ENCODE data around the gene CGB2. TPM values are rescaled to one million over a fixed set of nuclear protein-coding genes. Genes with fewer than 3 reads are reported as not detected.

Gene CGB2
- total and polyA plus RNA-seq, 2 of the 13 experiments (the other 11 are each of a cell fraction or from before 2014, with no cell fraction given) = not detected

DNA sequence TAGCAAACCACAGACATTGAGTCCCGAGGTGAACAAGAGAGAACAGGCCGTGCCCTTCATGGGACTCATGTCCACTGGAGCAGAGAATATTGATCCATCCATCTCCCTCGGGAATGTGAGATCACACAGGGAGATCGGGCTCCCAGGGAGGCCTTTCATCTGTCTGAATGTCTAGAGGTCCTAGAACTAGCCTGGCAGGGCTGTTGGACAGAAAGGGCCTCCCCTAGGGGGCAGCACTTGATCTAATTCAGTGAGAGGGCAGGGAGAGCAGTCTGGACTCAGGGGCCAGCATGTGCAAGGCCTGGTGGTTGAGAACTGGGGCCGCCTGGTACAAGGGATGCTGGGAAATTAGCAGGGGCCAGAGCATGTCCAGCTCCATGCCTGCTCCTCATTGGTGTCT is 33.7 kb upstream of the CGB2 start (continued):
- TF ChIP-seq PLSCR1 (CRISPR knock-in tag; IDR thresholded peaks at IDR 0.05; ENCODE audit: borderline replicate concordance) (no peak), SMARCC2 (IDR thresholded peaks at IDR 0.05) (no peak), EP300 (IDR thresholded peaks at IDR 0.05; ENCODE audit: low read depth in 2 of 2, low read length in 2 of 2) (no peak), EP300 (CRISPR knock-in tag; IDR thresholded peaks at IDR 0.05; ENCODE audit: borderline replicate concordance) (no peak), ZNF251 (CRISPR knock-in tag; IDR thresholded peaks at IDR 0.05) (no peak), ZSCAN31 (CRISPR knock-in tag; IDR thresholded peaks at IDR 0.05; ENCODE audit: low read depth) (peak; percentile 54; the same call in 1 of the 2 replicates), KDM1A (CRISPR knock-in tag; IDR thresholded peaks at IDR 0.05) (no peak), CCAR2 (optimal IDR thresholded peaks at IDR 0.05; ENCODE audit: low read depth, low read length) (no peak), BATF2 (CRISPR knock-in tag; IDR thresholded peaks at IDR 0.05) (no peak), CEBPG (CRISPR knock-in tag; IDR thresholded peaks at IDR 0.05) (no peak), SYNCRIP (IDR thresholded peaks at IDR 0.05; ENCODE audit: insufficient read depth, low read depth, low read length) (no peak), ZNF629 (CRISPR knock-in tag; conservative IDR thresholded peaks at IDR 0.05) (no peak), DBP (CRISPR knock-in tag; IDR thresholded peaks at IDR 0.05; ENCODE audit: not compliant biosample characterization) (no peak)
- TF ChIP-seq, protein P1, sequence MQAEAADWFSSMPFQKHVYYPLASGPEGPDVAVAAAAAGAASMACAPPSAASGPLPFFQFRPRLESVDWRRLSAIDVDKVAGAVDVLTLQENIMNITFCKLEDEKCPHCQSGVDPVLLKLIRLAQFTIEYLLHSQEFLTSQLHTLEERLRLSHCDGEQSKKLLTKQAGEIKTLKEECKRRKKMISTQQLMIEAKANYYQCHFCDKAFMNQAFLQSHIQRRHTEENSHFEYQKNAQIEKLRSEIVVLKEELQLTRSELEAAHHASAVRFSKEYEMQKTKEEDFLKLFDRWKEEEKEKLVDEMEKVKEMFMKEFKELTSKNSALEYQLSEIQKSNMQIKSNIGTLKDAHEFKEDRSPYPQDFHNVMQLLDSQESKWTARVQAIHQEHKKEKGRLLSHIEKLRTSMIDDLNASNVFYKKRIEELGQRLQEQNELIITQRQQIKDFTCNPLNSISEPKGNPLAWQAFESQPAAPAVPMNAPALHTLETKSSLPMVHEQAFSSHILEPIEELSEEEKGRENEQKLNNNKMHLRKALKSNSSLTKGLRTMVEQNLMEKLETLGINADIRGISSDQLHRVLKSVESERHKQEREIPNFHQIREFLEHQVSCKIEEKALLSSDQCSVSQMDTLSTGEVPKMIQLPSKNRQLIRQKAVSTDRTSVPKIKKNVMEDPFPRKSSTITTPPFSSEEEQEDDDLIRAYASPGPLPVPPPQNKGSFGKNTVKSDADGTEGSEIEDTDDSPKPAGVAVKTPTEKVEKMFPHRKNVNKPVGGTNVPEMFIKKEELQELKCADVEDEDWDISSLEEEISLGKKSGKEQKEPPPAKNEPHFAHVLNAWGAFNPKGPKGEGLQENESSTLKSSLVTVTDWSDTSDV (CRISPR knock-in tag; IDR thresholded peaks at IDR 0.05) = no peak
- TF ChIP-seq, protein P2, sequence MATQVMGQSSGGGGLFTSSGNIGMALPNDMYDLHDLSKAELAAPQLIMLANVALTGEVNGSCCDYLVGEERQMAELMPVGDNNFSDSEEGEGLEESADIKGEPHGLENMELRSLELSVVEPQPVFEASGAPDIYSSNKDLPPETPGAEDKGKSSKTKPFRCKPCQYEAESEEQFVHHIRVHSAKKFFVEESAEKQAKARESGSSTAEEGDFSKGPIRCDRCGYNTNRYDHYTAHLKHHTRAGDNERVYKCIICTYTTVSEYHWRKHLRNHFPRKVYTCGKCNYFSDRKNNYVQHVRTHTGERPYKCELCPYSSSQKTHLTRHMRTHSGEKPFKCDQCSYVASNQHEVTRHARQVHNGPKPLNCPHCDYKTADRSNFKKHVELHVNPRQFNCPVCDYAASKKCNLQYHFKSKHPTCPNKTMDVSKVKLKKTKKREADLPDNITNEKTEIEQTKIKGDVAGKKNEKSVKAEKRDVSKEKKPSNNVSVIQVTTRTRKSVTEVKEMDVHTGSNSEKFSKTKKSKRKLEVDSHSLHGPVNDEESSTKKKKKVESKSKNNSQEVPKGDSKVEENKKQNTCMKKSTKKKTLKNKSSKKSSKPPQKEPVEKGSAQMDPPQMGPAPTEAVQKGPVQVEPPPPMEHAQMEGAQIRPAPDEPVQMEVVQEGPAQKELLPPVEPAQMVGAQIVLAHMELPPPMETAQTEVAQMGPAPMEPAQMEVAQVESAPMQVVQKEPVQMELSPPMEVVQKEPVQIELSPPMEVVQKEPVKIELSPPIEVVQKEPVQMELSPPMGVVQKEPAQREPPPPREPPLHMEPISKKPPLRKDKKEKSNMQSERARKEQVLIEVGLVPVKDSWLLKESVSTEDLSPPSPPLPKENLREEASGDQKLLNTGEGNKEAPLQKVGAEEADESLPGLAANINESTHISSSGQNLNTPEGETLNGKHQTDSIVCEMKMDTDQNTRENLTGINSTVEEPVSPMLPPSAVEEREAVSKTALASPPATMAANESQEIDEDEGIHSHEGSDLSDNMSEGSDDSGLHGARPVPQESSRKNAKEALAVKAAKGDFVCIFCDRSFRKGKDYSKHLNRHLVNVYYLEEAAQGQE (IDR thresholded peaks at IDR 0.05; ENCODE audit: borderline replicate concordance in 1 of 2, low read depth in 1 of 2, low read length in 2 of 2) = no peak
- TF ChIP-seq, protein P3, sequence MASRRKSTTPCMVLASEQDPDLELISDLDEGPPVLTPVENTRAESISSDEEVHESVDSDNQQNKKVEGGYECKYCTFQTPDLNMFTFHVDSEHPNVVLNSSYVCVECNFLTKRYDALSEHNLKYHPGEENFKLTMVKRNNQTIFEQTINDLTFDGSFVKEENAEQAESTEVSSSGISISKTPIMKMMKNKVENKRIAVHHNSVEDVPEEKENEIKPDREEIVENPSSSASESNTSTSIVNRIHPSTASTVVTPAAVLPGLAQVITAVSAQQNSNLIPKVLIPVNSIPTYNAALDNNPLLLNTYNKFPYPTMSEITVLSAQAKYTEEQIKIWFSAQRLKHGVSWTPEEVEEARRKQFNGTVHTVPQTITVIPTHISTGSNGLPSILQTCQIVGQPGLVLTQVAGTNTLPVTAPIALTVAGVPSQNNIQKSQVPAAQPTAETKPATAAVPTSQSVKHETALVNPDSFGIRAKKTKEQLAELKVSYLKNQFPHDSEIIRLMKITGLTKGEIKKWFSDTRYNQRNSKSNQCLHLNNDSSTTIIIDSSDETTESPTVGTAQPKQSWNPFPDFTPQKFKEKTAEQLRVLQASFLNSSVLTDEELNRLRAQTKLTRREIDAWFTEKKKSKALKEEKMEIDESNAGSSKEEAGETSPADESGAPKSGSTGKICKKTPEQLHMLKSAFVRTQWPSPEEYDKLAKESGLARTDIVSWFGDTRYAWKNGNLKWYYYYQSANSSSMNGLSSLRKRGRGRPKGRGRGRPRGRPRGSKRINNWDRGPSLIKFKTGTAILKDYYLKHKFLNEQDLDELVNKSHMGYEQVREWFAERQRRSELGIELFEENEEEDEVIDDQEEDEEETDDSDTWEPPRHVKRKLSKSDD (CRISPR knock-in tag; IDR thresholded peaks at IDR 0.05; ENCODE audit: low read depth) = no peak
- TF ChIP-seq, protein P4, sequence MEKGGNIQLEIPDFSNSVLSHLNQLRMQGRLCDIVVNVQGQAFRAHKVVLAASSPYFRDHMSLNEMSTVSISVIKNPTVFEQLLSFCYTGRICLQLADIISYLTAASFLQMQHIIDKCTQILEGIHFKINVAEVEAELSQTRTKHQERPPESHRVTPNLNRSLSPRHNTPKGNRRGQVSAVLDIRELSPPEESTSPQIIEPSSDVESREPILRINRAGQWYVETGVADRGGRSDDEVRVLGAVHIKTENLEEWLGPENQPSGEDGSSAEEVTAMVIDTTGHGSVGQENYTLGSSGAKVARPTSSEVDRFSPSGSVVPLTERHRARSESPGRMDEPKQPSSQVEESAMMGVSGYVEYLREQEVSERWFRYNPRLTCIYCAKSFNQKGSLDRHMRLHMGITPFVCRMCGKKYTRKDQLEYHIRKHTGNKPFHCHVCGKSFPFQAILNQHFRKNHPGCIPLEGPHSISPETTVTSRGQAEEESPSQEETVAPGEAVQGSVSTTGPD (CRISPR knock-in tag; IDR thresholded peaks at IDR 0.05) = no peak
